ENCODE data around the gene QDPR.

Gene QDPR

DNA sequence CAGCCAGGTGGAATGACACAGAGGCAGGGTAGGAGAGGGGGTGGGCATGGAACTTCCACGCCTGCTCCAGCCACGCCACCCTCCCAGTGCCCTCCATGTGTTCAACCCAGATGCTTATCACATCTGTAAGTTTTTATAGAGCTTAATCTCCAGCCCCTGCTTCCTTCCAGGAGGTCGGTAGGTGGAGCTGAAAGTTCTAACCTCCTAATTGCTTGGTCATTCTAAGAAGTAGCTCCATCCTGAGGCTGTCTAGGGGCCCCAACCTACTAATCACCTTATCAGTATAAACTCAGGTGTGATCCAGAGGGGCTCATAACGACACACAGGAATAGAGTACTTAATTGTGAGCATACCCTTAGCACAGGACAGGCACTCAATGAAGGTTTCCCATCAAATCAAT lies 18.3 kb downstream of the QDPR start:
- Histone ChIP-seq H3K27ac (no peak overlapping the region), H3K9me3 (ENCODE audit: severe bottlenecking) (no peaks in the 10 kb centered on the region), H3K27me3 (ENCODE audit: insufficient read depth, low read depth, severe bottlenecking) (no peaks in the 10 kb centered on the region), H3K4me3 (ENCODE audit: low read depth, low read length) (no peak overlapping the region), H3K36me3 (peaks cover 31% of the 10 kb centered on the region)
- DNase-seq: no peak
- TF ChIP-seq, protein P1, sequence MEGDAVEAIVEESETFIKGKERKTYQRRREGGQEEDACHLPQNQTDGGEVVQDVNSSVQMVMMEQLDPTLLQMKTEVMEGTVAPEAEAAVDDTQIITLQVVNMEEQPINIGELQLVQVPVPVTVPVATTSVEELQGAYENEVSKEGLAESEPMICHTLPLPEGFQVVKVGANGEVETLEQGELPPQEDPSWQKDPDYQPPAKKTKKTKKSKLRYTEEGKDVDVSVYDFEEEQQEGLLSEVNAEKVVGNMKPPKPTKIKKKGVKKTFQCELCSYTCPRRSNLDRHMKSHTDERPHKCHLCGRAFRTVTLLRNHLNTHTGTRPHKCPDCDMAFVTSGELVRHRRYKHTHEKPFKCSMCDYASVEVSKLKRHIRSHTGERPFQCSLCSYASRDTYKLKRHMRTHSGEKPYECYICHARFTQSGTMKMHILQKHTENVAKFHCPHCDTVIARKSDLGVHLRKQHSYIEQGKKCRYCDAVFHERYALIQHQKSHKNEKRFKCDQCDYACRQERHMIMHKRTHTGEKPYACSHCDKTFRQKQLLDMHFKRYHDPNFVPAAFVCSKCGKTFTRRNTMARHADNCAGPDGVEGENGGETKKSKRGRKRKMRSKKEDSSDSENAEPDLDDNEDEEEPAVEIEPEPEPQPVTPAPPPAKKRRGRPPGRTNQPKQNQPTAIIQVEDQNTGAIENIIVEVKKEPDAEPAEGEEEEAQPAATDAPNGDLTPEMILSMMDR (IDR thresholded peaks at IDR 0.05; ENCODE audit: low read depth, low read length): no peak

DNA sequence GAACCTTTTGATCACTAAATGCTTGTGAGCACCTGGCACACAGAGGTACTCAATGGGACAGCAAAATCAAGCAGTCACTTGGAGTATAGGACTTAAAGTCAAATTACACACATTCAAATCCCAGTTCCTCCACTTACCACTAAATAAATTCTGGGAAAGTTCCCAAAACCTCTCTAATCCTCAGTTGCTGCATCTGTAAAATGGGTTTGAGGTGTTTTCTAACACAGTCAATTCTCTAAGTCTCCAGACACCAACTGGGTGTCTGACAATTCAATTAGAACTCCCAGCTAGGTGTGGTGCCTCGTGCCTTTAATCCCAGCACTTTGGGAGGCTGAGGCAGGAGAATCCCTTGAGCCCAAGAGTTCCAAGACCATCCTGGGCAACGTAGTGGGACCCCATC lies 19.0 kb downstream of the QDPR start:
- Histone ChIP-seq H3K36me3 (peaks cover 31% of the 10 kb centered on the region), H3K9me3 (ENCODE audit: severe bottlenecking) (no peaks in the 10 kb centered on the region), H3K27me3 (ENCODE audit: insufficient read depth, low read depth, severe bottlenecking) (no peaks in the 10 kb centered on the region), H3K4me3 (ENCODE audit: low read depth, low read length) (no peak overlapping the region), H3K27ac (no peak overlapping the region)
- TF ChIP-seq, protein P1 (IDR thresholded peaks at IDR 0.05; ENCODE audit: low read depth, low read length): no peak
- no peak for DNase-seq

DNA sequence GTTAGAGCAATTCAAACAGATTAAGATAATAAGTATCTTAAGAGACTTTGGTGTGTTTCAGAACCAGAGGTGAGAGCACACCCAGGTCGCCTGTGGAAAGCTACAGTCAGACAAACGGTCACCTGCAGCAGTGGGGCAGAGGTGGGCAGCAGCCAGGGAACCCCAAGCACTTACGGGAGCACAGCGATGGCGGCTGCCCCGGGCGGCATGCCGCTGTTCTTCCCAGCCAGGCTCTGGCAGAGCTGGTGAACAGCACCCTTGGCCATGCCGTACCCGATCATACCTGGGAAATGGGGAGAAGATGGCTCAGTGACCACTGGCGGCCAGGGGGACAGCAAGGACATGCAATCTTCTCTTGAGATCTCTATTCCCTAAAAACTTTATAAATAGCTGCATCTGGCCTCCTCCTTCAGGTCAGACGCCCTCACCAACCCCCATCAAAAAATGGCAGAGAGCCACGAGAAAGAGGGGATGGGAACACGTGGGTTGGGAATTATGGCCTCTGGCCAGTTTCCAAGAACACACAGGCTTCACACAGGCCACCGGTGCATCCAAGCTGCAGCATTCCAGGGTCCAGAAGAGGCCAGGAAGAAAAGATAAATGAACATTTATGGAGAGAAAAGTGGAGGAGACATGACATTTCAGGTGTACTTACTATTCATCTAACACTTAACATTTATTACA lies 19.7 kb downstream of the QDPR start:
- H3K27me3 ChIP-seq (ENCODE audit: insufficient read depth, low read depth, severe bottlenecking): no peaks in the 10 kb centered on the region
- no peaks in the 10 kb centered on the region for H3K9me3 ChIP-seq (ENCODE audit: severe bottlenecking)
- no peak overlapping the region for H3K4me3 ChIP-seq (ENCODE audit: low read depth, low read length)
- TF ChIP-seq, protein P1 (IDR thresholded peaks at IDR 0.05; ENCODE audit: low read depth, low read length): no peak
- H3K36me3 ChIP-seq: peaks cover 31% of the 10 kb centered on the region
- no peak overlapping the region for H3K27ac ChIP-seq
- no peak for DNase-seq

DNA sequence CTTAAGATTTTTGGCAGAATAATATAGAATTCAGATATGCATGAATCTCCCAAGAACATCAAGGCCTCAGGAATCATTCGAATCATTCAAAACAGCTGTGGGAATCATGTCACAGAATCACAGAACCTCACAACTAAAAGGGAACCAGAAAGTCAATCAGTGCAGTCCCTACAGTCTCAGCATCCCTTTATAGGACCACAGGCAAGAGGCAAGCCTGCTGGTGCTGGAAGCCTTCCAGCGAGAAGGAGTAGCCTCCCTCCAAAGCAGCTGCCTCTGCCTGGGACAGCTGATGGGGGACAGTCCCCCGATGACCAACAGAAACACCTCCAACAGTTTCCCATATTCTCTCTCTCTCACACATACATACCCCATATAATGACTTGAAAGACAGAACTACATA lies 20.7 kb downstream of the QDPR start:
- Histone ChIP-seq H3K27ac (no peak overlapping the region), H3K36me3 (peaks cover 32% of the 10 kb centered on the region), H3K9me3 (ENCODE audit: severe bottlenecking) (no peaks in the 10 kb centered on the region), H3K4me3 (ENCODE audit: low read depth, low read length) (no peak overlapping the region), H3K27me3 (ENCODE audit: insufficient read depth, low read depth, severe bottlenecking) (no peaks in the 10 kb centered on the region)
- DNase-seq: no peak
- TF ChIP-seq, protein P1 (IDR thresholded peaks at IDR 0.05; ENCODE audit: low read depth, low read length): no peak

DNA sequence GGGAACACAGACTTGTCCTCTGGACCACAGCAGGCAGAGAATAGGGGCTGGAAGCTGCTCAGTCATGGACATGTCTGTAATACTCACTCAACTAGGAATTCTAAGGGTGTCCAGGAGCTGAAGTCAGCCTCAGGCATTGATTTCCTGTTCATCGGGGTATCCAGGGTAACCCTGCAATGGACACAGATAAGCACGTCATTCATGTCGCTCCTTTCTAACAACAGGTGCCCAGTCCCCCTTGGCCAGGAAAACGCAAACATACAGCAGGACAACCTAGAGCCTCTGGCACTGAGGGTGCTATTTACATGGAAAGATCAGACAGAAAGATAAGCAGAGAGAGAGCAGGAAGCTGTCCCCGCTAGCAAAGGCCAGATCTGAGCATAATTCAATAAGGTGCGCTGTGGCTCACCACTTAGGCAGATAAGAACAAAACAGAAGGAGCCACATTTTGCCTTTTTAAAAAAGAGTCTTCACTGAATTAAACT lies 21.3 kb downstream of the QDPR start:
- H3K4me3 ChIP-seq (ENCODE audit: low read depth, low read length): no peak overlapping the region
- H3K27me3 ChIP-seq (ENCODE audit: insufficient read depth, low read depth, severe bottlenecking): no peaks in the 10 kb centered on the region
- no peak for DNase-seq
- H3K36me3 ChIP-seq: peaks cover 32% of the 10 kb centered on the region
- no peak overlapping the region for H3K27ac ChIP-seq
- TF ChIP-seq, protein P1 (IDR thresholded peaks at IDR 0.05; ENCODE audit: low read depth, low read length): no peak
- no peaks in the 10 kb centered on the region for H3K9me3 ChIP-seq (ENCODE audit: severe bottlenecking)

DNA sequence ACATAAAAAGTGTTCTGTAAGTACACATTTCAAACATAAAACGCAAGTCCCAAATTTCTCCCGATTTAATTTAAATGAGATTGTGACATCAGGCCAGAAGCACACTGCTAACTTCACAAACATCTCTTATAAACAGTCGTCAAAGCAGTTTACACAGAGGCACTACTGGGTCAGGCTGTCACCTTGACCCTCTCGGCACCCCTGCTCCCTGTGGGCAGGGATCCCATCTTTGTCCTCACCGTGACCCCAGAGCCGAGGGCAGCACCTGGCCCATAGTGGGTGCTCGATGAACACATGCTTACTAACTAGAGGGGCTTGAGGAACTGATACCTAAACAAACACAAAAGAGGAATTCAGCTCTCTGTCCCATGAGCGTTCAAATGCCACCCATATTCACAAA lies 22.2 kb downstream of the QDPR start:
- H3K36me3 ChIP-seq: peaks cover 32% of the 10 kb centered on the region
- H3K4me3 ChIP-seq (ENCODE audit: low read depth, low read length): no peak overlapping the region
- H3K27me3 ChIP-seq (ENCODE audit: insufficient read depth, low read depth, severe bottlenecking): no peaks in the 10 kb centered on the region
- H3K9me3 ChIP-seq (ENCODE audit: severe bottlenecking): no peaks in the 10 kb centered on the region
- no peak for DNase-seq
- no peak overlapping the region for H3K27ac ChIP-seq
- TF ChIP-seq, protein P1 (IDR thresholded peaks at IDR 0.05; ENCODE audit: low read depth, low read length): no peak
